Trophoblast cell (in vitro differentiated cells and primary cell): ENCODE results near the gene PPP2R5D.
A peak's percentile ranks its signal among the peaks of the same experiment; 100 is the strongest.

Source experiments
- DNase-seq, 2 donors: peaks; one replicate each; pipeline ENCODE4 v3.0.0-alpha.2; 2016
- H2AFZ ChIP-seq: 2 replicates; pipeline ENCODE4 v1.6.1; 2013; ENCODE audit warnings: low read length, moderate library complexity, mild to moderate bottlenecking; ENCODE audit not compliant: insufficient read depth, poor library complexity
- H2AK5ac ChIP-seq: 2 replicates; pipeline ENCODE4 v1.6.1; 2013; ENCODE audit warnings: mild to moderate bottlenecking, low read length
- H2BK120ac ChIP-seq: 2 replicates; pipeline ENCODE4 v1.6.1; 2013; ENCODE audit warnings: low read length, mild to moderate bottlenecking, moderate library complexity; ENCODE audit not compliant: insufficient read depth, poor library complexity
- H2BK12ac ChIP-seq: 2 replicates; pipeline ENCODE4 v1.6.1; 2013; ENCODE audit warnings: mild to moderate bottlenecking, low read length, moderate library complexity
- H2BK5ac ChIP-seq: 2 replicates; pipeline ENCODE4 v1.6.1; 2013; ENCODE audit warnings: low read length, low read depth, moderate library complexity, mild to moderate bottlenecking; ENCODE audit not compliant: poor library complexity
- H3K14ac ChIP-seq: 2 replicates; pipeline ENCODE4 v1.6.1; 2013; ENCODE audit warnings: mild to moderate bottlenecking, low read length
- H3K18ac ChIP-seq: 2 replicates; pipeline ENCODE4 v1.6.1; 2013; ENCODE audit warnings: mild to moderate bottlenecking, low read length
- H3K23ac ChIP-seq: 2 replicates; pipeline ENCODE4 v1.6.1; 2013; ENCODE audit warnings: low read length
- H3K27ac ChIP-seq: 2 replicates; pipeline ENCODE4 v1.5.1; 2013; ENCODE audit warnings: low read depth, mild to moderate bottlenecking, inconsistent platforms, low read length, moderate library complexity
- H3K27me3 ChIP-seq: 2 replicates; pipeline ENCODE4 v1.6.1; 2013; ENCODE audit warnings: inconsistent platforms, mild to moderate bottlenecking, low read length, moderate library complexity; ENCODE audit not compliant: insufficient read depth
- H3K36me3 ChIP-seq, 2 experiments: 1 replicate in 1 of 2; 2 replicates in 1 of 2; pipeline ENCODE4 v1.6.1; 2013; ENCODE audit warnings: low read length in 2 of 2, mild to moderate bottlenecking in 2 of 2, moderate library complexity in 1 of 2; ENCODE audit not compliant: insufficient read depth in 2 of 2, control insufficient read depth in 1 of 2
- H3K4ac ChIP-seq: 2 replicates; pipeline ENCODE4 v1.6.1; 2013; ENCODE audit warnings: low read depth, mild to moderate bottlenecking, low read length, moderate library complexity
- H3K4me1 ChIP-seq, 2 experiments: 1 replicate in 1 of 2; 2 replicates in 1 of 2; pipeline ENCODE4 v1.6.1; 2013; ENCODE audit warnings: low read length in 2 of 2, mild to moderate bottlenecking in 2 of 2, moderate library complexity in 1 of 2; ENCODE audit not compliant: insufficient read depth in 2 of 2, control insufficient read depth in 1 of 2
- H3K4me2 ChIP-seq: 2 replicates; pipeline ENCODE4 v1.6.1; 2013; ENCODE audit warnings: inconsistent platforms, mild to moderate bottlenecking, low read length, moderate library complexity
- H3K4me3 ChIP-seq: 2 replicates; pipeline ENCODE4 v1.5.1; 2013; ENCODE audit warnings: mild to moderate bottlenecking, low read depth, low read length, inconsistent platforms
- H3K79me1 ChIP-seq: one replicate; pipeline ENCODE4 v1.6.1; 2013; ENCODE audit warnings: low read length
- H3K79me2 ChIP-seq: 2 replicates; pipeline ENCODE4 v1.6.1; 2013; ENCODE audit warnings: low read length, mild to moderate bottlenecking; ENCODE audit not compliant: control insufficient read depth, insufficient read depth, poor library complexity
- H3K9ac ChIP-seq: 2 replicates; pipeline ENCODE4 v1.6.1; 2013; ENCODE audit warnings: mild to moderate bottlenecking, low read length
- H3K9me3 ChIP-seq: 2 replicates; pipeline ENCODE4 v1.6.1; 2013; ENCODE audit warnings: low read depth, mild to moderate bottlenecking, control low read depth, inconsistent platforms, low read length; ENCODE audit not compliant: insufficient read depth
- H4K12ac ChIP-seq: 2 replicates; pipeline ENCODE4 v1.6.1; 2013; ENCODE audit warnings: low read depth, mild to moderate bottlenecking, low read length, moderate library complexity
- H4K8ac ChIP-seq: 2 replicates; pipeline ENCODE4 v1.6.1; 2013; ENCODE audit warnings: low read depth, mild to moderate bottlenecking, low read length, moderate library complexity
- H4K91ac ChIP-seq: one replicate; pipeline ENCODE4 v1.6.1; 2013; ENCODE audit warnings: low read depth, mild to moderate bottlenecking, low read length, moderate library complexity
- WGBS: extraction: QIAGEN DNeasy Blood & Tissue Kit; methylation state at CpG from one replicate; pipeline ENCODE4 v1.1.7; 2013; ENCODE audit warnings: missing lambda C conversion rate; ENCODE audit not compliant: insufficient read length, insufficient coverage; ENCODE audit errors: extremely low coverage; 5-methylcytosine and 5-hydroxymethylcytosine counted together

The PPP2R5D gene

GRCh38 chr6:42938428-42938796 is 46.0 kb upstream of the PPP2R5D start:
- no peak overlapping the region for H3K4ac ChIP-seq
- no peak overlapping the region for H2BK12ac ChIP-seq
- no peaks in the 10 kb centered on the region for H3K4me1 ChIP-seq
- H2AFZ ChIP-seq, result no peak overlapping the region
- no peak overlapping the region for H4K91ac ChIP-seq
- no peak overlapping the region for H2BK120ac ChIP-seq
- H3K14ac ChIP-seq, result no peak overlapping the region
- no peak overlapping the region for H2AK5ac ChIP-seq
- H3K79me2 ChIP-seq, result no peaks in the 10 kb centered on the region
- H2BK5ac ChIP-seq, result no peak overlapping the region
- no peak overlapping the region for H4K8ac ChIP-seq
- H3K9ac ChIP-seq, result no peak overlapping the region
- H3K4me3 ChIP-seq, result no peak overlapping the region
- H3K27ac ChIP-seq, result no peak overlapping the region
- no peak overlapping the region for H4K12ac ChIP-seq
- H3K79me1 ChIP-seq, result no peaks in the 10 kb centered on the region
- no peak for DNase-seq
- H3K23ac ChIP-seq, result no peak overlapping the region
- H3K27me3 ChIP-seq, result no peaks in the 10 kb centered on the region
- peaks cover 44 to 50% of the 10 kb centered on the region in 2 experiments for H3K36me3 ChIP-seq
- H3K9me3 ChIP-seq, result peaks cover 2% of the 10 kb centered on the region
- H3K4me2 ChIP-seq, result no peak overlapping the region
- H3K18ac ChIP-seq, result no peak overlapping the region
- WGBS, result no CpG with 5 or more reads among the region's 5 CpGs

GRCh38 chr6:42938987-42939809 is 45.2 kb upstream of the PPP2R5D start:
- Histone ChIP-seq H3K79me2 (no peaks in the 10 kb centered on the region), H4K12ac (peak overlapping the region; percentile 36), H2AK5ac (no peak overlapping the region), H3K23ac (no peak overlapping the region), H3K14ac (no peak overlapping the region), H3K4me2 (no peak overlapping the region), H3K4me3 (no peak overlapping the region), H3K4me1 (no peaks in the 10 kb centered on the region), H2BK12ac (no peak overlapping the region), H4K8ac (no peak overlapping the region), H4K91ac (no peak overlapping the region), H3K9me3 (peaks cover 2% of the 10 kb centered on the region), H3K27ac (no peak overlapping the region), H3K36me3 (peaks cover 42 to 49% of the 10 kb centered on the region in 2 experiments), H2AFZ (no peak overlapping the region), H3K9ac (no peak overlapping the region), H3K79me1 (no peaks in the 10 kb centered on the region), H3K4ac (no peak overlapping the region), H2BK5ac (no peak overlapping the region), H3K18ac (no peak overlapping the region), H2BK120ac (no peak overlapping the region), H3K27me3 (no peaks in the 10 kb centered on the region)
- no CpG with 5 or more reads among the region's 9 CpGs for WGBS
- DNase-seq, result no peak

- H4K91ac ChIP-seq, result no peak overlapping the region
- H2AK5ac ChIP-seq, result no peak overlapping the region
- H3K79me2 ChIP-seq, result no peaks in the 10 kb centered on the region
- no peak overlapping the region for H3K4me3 ChIP-seq
- H3K4me1 ChIP-seq, result no peaks in the 10 kb centered on the region
- H3K4me2 ChIP-seq, result no peak overlapping the region
- no peak overlapping the region for H2BK120ac ChIP-seq
- H3K9ac ChIP-seq, result no peak overlapping the region
- no peak overlapping the region for H4K8ac ChIP-seq
- H3K79me1 ChIP-seq, result no peaks in the 10 kb centered on the region
- H4K12ac ChIP-seq, result no peak overlapping the region
- WGBS, result no CpG with 5 or more reads among the region's 4 CpGs
- H3K4ac ChIP-seq, result no peak overlapping the region
- no peak overlapping the region for H2BK5ac ChIP-seq
- H3K9me3 ChIP-seq, result no peaks in the 10 kb centered on the region
- no peak overlapping the region for H3K14ac ChIP-seq
- H2AFZ ChIP-seq, result no peak overlapping the region
- H3K27ac ChIP-seq, result no peak overlapping the region
- no peak overlapping the region for H2BK12ac ChIP-seq
- H3K36me3 ChIP-seq, result peaks cover 39 to 44% of the 10 kb centered on the region in 2 experiments
- no peak overlapping the region for H3K18ac ChIP-seq
- no peaks in the 10 kb centered on the region for H3K27me3 ChIP-seq
- DNase-seq, result no peak
- H3K23ac ChIP-seq, result no peak overlapping the region
Observed at GRCh38 chr6:42939810-42940167, 44.6 kb upstream of the PPP2R5D start.

GRCh38 chr6:42940493-42941045 is 43.8 kb upstream of the PPP2R5D start:
- Histone ChIP-seq H3K4me3 (no peak overlapping the region), H3K9me3 (no peaks in the 10 kb centered on the region), H2BK5ac (no peak overlapping the region), H4K91ac (no peak overlapping the region), H2AFZ (no peak overlapping the region), H4K8ac (no peak overlapping the region), H3K4me2 (no peak overlapping the region), H2BK120ac (no peak overlapping the region), H3K9ac (no peak overlapping the region), H3K27ac (no peak overlapping the region), H3K23ac (no peak overlapping the region), H3K79me1 (no peaks in the 10 kb centered on the region), H3K14ac (no peak overlapping the region), H3K4me1 (no peaks in the 10 kb centered on the region), H2BK12ac (no peak overlapping the region), H3K4ac (no peak overlapping the region), H3K36me3 (peaks cover 35 to 41% of the 10 kb centered on the region in 2 experiments), H3K79me2 (no peaks in the 10 kb centered on the region), H3K27me3 (no peaks in the 10 kb centered on the region), H2AK5ac (no peak overlapping the region), H3K18ac (no peak overlapping the region), H4K12ac (no peak overlapping the region)
- no peak for DNase-seq
- WGBS, result no CpG with 5 or more reads among the region's 6 CpGs
